Activated CD8-positive, alpha-beta T cell treated with anti-CD3 and anti-CD28 coated beads for 36 hours (primary cell): ENCODE data around the gene IFNL2. TPM values are rescaled to one million over a fixed set of nuclear protein-coding genes. Genes with fewer than 3 reads are reported as not detected.
"Not testable (repeated sequence)": the region's sequence is repeated elsewhere in the genome, so short reads cannot be mapped to it uniquely, and the experiment has no call there.

Experiments
- ATAC-seq: fragments of 200-7000 bp; cut with Tn5 transposase; one replicate; pipeline ENCODE4 v1.10.0; 2021; ENCODE audit warnings: mild to moderate bottlenecking, moderate library complexity
- CTCF ChIA-PET: fragments of 350-600 bp; sonication (Branson Sonifier 250); formaldehyde crosslinking; loops from one replicate; lab custom pipeline; 2021; ENCODE audit warnings: antibody characterized with exemption; lab: Charles Lee
- POLR2A ChIA-PET: fragments of 350-600 bp; sonication (Branson Sonifier 250); formaldehyde crosslinking; loops from one replicate; lab custom pipeline; 2021; ENCODE audit warnings: antibody characterized with exemption; lab: Charles Lee
- DNase-seq: peaks from one replicate; pipeline ENCODE4 v3.0.0-alpha.2; 2020
- H3K27ac Mint-ChIP-seq: one replicate; pipeline ENCODE4 v1.8.0; 2021; ENCODE audit warnings: mild to moderate bottlenecking, mixed read lengths
- H3K27me3 Mint-ChIP-seq: one replicate; pipeline ENCODE4 v1.8.0; 2021; ENCODE audit warnings: mixed read lengths
- H3K36me3 Mint-ChIP-seq: one replicate; pipeline ENCODE4 v1.8.0; 2021; ENCODE audit warnings: low read depth, mixed read lengths
- H3K4me1 Mint-ChIP-seq: one replicate; pipeline ENCODE4 v1.8.0; 2021; ENCODE audit warnings: low read depth, mixed read lengths
- H3K4me3 Mint-ChIP-seq: one replicate; pipeline ENCODE4 v1.8.0; 2021; ENCODE audit warnings: mild to moderate bottlenecking, moderate library complexity, mixed read lengths
- H3K9me3 Mint-ChIP-seq: one replicate; pipeline ENCODE4 v1.8.0; 2021; ENCODE audit warnings: mixed read lengths
- CTCF ChIP-seq: fragments of 200-600 bp; IDR thresholded peaks from one replicate; pipeline ENCODE4 v1.8.0; 2022; ENCODE audit warnings: antibody characterized with exemption, mild to moderate bottlenecking
- intact Hi-C: fragments of 100-400 bp; cut with micrococcal nuclease; formaldehyde crosslinking; loops from one replicate; pipeline ENCODE4 v1.10.0; 2022
- total RNA-seq, 2 experiments: library from RNA; stranded (reverse); gene quantifications; one replicate each; pipeline ENCODE4 v1.2.3, GENCODE V29; 2021

Gene IFNL2
- total RNA-seq, 2 experiments from 2014 or later: not detected

GRCh38 chr19:39264306-39265290, 3.6 kb upstream of the IFNL2 start:
- intact Hi-C loops: no loop called here
- peaks cover 2% of the 10 kb centered on the region for H3K4me1 Mint-ChIP-seq
- no peaks in the 10 kb centered on the region for H3K36me3 Mint-ChIP-seq
- no peaks in the 10 kb centered on the region for H3K9me3 Mint-ChIP-seq
- ChIA-PET POLR2A (no interaction called here), CTCF (interaction anchor here (1.2 kb wide), 1 partner anchor 10 kb away, joined by 3 read pairs; no protein-coding TSS in a partner anchor)
- peaks cover 31% of the 10 kb centered on the region for H3K27me3 Mint-ChIP-seq
- TF ChIP-seq CTCF: no peak
- DNase-seq: no peak
- H3K27ac Mint-ChIP-seq: no peak overlapping the region
- H3K4me3 Mint-ChIP-seq: no peak overlapping the region
- no peak for ATAC-seq

GRCh38 chr19:39265321-39265916, 2.8 kb upstream of the IFNL2 start:
- Mint-ChIP-seq H3K9me3 (no peaks in the 10 kb centered on the region), H3K27ac (no peak overlapping the region), H3K27me3 (peaks cover 31% of the 10 kb centered on the region), H3K4me3 (no peak overlapping the region), H3K36me3 (no peaks in the 10 kb centered on the region), H3K4me1 (peaks cover 2% of the 10 kb centered on the region)
- DNase-seq: no peak
- intact Hi-C loops: no loop called here
- TF ChIP-seq CTCF: no peak
- no peak for ATAC-seq
- CTCF ChIA-PET: interaction anchor here (1.2 kb wide), 1 partner anchor 10 kb away, joined by 3 read pairs; no protein-coding TSS in a partner anchor
- POLR2A ChIA-PET: no interaction called here

- H3K4me3 Mint-ChIP-seq, ATAC-seq, POLR2A ChIA-PET, H3K36me3 Mint-ChIP-seq, H3K4me1 Mint-ChIP-seq, H3K27ac Mint-ChIP-seq, CTCF ChIA-PET, intact Hi-C loops, DNase-seq, H3K9me3 Mint-ChIP-seq: not testable (repeated sequence)
- H3K27me3 Mint-ChIP-seq: peaks cover 16% of the 10 kb centered on the region
These were observed 481 bp downstream of the IFNL2 start for GRCh38 chr19:39268531-39269223.

GRCh38 chr19:39269369-39269768, 1.2 kb downstream of the IFNL2 start:
- not testable (repeated sequence) for H3K4me1 Mint-ChIP-seq, ATAC-seq

GRCh38 chr19:39270036-39270871, 2.1 kb downstream of the IFNL2 start:
- no peak for TF ChIP-seq CTCF
- CTCF ChIA-PET: no interaction called here

More at GRCh38 chr19:39269369-39269768, 1.2 kb downstream of the IFNL2 start:
- H3K27me3 Mint-ChIP-seq: peaks cover 11% of the 10 kb centered on the region
- H3K9me3 Mint-ChIP-seq, DNase-seq, H3K27ac Mint-ChIP-seq, H3K36me3 Mint-ChIP-seq, CTCF ChIA-PET, POLR2A ChIA-PET, intact Hi-C loops, H3K4me3 Mint-ChIP-seq: not testable (repeated sequence)

GRCh38 chr19:39273859-39274258, 5.7 kb downstream of the IFNL2 start:
- H3K27ac Mint-ChIP-seq, H3K27me3 Mint-ChIP-seq, H3K9me3 Mint-ChIP-seq, H3K4me3 Mint-ChIP-seq, H3K36me3 Mint-ChIP-seq, H3K4me1 Mint-ChIP-seq, intact Hi-C loops, POLR2A ChIA-PET, CTCF ChIA-PET, ATAC-seq, DNase-seq: not testable (repeated sequence)

More at GRCh38 chr19:39270036-39270871, 2.1 kb downstream of the IFNL2 start:
- Mint-ChIP-seq H3K4me3 (no peak overlapping the region), H3K27ac (no peak overlapping the region), H3K27me3 (peaks cover 4% of the 10 kb centered on the region), H3K36me3 (no peaks in the 10 kb centered on the region), H3K9me3 (no peaks in the 10 kb centered on the region), H3K4me1 (no peaks in the 10 kb centered on the region)
- intact Hi-C loops: no loop called here
- no peak for ATAC-seq
- POLR2A ChIA-PET: no interaction called here
- DNase-seq: no peak
